ENCODE data around the gene NEXN. TPM values are rescaled to one million over a fixed set of nuclear protein-coding genes. Genes with fewer than 3 reads are reported as not detected.
A peak's percentile ranks its signal among the peaks of the same experiment; 100 is the strongest.

Gene NEXN
- total RNA-seq, 1 donor from 2014 or later: 0.26 TPM

- TF ChIP-seq CTCF (IDR thresholded peaks at IDR 0.05; ENCODE audit: insufficient read depth, low read length, severe bottlenecking): no peak
- H3K27me3 ChIP-seq (ENCODE audit: control insufficient read depth, insufficient read depth, low read length): no peaks in the 10 kb centered on the region
- FAIRE-seq: no peak
Observed at GRCh38 chr1:77942400-77943140, 54.1 kb downstream of the NEXN start.

GRCh38 chr1:77945345-77945744 lies 56.9 kb downstream of the NEXN start:
- TF ChIP-seq CTCF (IDR thresholded peaks at IDR 0.05; ENCODE audit: insufficient read depth, low read length, severe bottlenecking): no peak
- Histone ChIP-seq H3K4me3 (ENCODE audit: low read depth, low read length) (no peak overlapping the region), H3K27me3 (ENCODE audit: control insufficient read depth, insufficient read depth, low read length) (no peaks in the 10 kb centered on the region), H3K36me3 (ENCODE audit: control insufficient read depth, insufficient read depth, low read length) (peaks cover 6% of the 10 kb centered on the region)
- DNase-seq (ENCODE audit: low read depth) (no peak), FAIRE-seq (no peak)

More at GRCh38 chr1:77942400-77943140, 54.1 kb downstream of the NEXN start:
- H3K4me3 ChIP-seq (ENCODE audit: low read depth, low read length): no peak overlapping the region
- peaks cover 6% of the 10 kb centered on the region for H3K36me3 ChIP-seq (ENCODE audit: control insufficient read depth, insufficient read depth, low read length)
- no peak for DNase-seq (ENCODE audit: low read depth)

- Histone ChIP-seq H3K4me3 (ENCODE audit: low read depth, low read length) (no peak overlapping the region), H3K36me3 (ENCODE audit: control insufficient read depth, insufficient read depth, low read length) (peaks cover 10% of the 10 kb centered on the region), H3K27me3 (ENCODE audit: control insufficient read depth, insufficient read depth, low read length) (no peaks in the 10 kb centered on the region)
- TF ChIP-seq CTCF (IDR thresholded peaks at IDR 0.05; ENCODE audit: insufficient read depth, low read length, severe bottlenecking): peak; percentile 8
- peak; percentile 15 for DNase-seq (ENCODE audit: low read depth)
- no peak for FAIRE-seq
Observed at GRCh38 chr1:77948841-77949424, 60.5 kb downstream of the NEXN start.

GRCh38 chr1:77950873-77951272 lies 62.4 kb downstream of the NEXN start:
- no peak overlapping the region for H3K4me3 ChIP-seq (ENCODE audit: low read depth, low read length)
- no peak for FAIRE-seq
- H3K27me3 ChIP-seq (ENCODE audit: control insufficient read depth, insufficient read depth, low read length): no peaks in the 10 kb centered on the region
- H3K36me3 ChIP-seq (ENCODE audit: control insufficient read depth, insufficient read depth, low read length): peaks cover 9% of the 10 kb centered on the region
- no peak for DNase-seq (ENCODE audit: low read depth)
- no peak for TF ChIP-seq CTCF (IDR thresholded peaks at IDR 0.05; ENCODE audit: insufficient read depth, low read length, severe bottlenecking)

- no peak for FAIRE-seq
- no peak for DNase-seq (ENCODE audit: low read depth)
- no peak overlapping the region for H3K4me3 ChIP-seq (ENCODE audit: low read depth, low read length)
- TF ChIP-seq CTCF (IDR thresholded peaks at IDR 0.05; ENCODE audit: insufficient read depth, low read length, severe bottlenecking): no peak
- peaks cover 8% of the 10 kb centered on the region for H3K36me3 ChIP-seq (ENCODE audit: control insufficient read depth, insufficient read depth, low read length)
- H3K27me3 ChIP-seq (ENCODE audit: control insufficient read depth, insufficient read depth, low read length): no peaks in the 10 kb centered on the region
Observed at GRCh38 chr1:77951328-77951727, 62.9 kb downstream of the NEXN start.
